WTC11 (cell line): ENCODE data around the gene ACAT2. TPM values are rescaled to one million over a fixed set of nuclear protein-coding genes. Genes with fewer than 3 reads are reported as not detected.

Experiments used
- ATAC-seq: fragments of 200-7000 bp; cut with Tn5 transposase; 2 replicates; pipeline ENCODE4 v1.10.0; 2021; ENCODE audit warnings: mild to moderate bottlenecking, moderate library complexity
- CTCF ChIA-PET: fragments of 300-600 bp; sonication (Branson Sonifier 250); formaldehyde crosslinking; loops from one replicate; lab custom pipeline; 2021; ENCODE audit warnings: antibody characterized with exemption; lab: Charles Lee
- POLR2A ChIA-PET: fragments of 350-600 bp; sonication (Branson Sonifier 250); formaldehyde crosslinking; loops from one replicate; lab custom pipeline; 2021; ENCODE audit warnings: antibody characterized with exemption; lab: Charles Lee
- DNase-seq: peaks from one replicate; pipeline ENCODE4 v3.0.0; 2021; ENCODE audit warnings: low spot score
- H3K27ac Mint-ChIP-seq: 2 replicates; pipeline ENCODE4 v1.8.0; 2021; ENCODE audit warnings: mixed read lengths
- H3K27me3 Mint-ChIP-seq: 2 replicates; pipeline ENCODE4 v1.8.0; 2021; ENCODE audit warnings: low read depth, mild to moderate bottlenecking, moderate library complexity, mixed read lengths
- H3K36me3 Mint-ChIP-seq: 2 replicates; pipeline ENCODE4 v1.8.0; 2021; ENCODE audit warnings: mixed read lengths
- H3K4me1 Mint-ChIP-seq: 2 replicates; pipeline ENCODE4 v1.8.0; 2022; ENCODE audit warnings: mixed read lengths
- H3K4me3 Mint-ChIP-seq: 2 replicates; pipeline ENCODE4 v1.8.0; 2021; ENCODE audit warnings: mild to moderate bottlenecking, moderate library complexity, mixed read lengths
- H3K9me3 Mint-ChIP-seq: 2 replicates; pipeline ENCODE4 v1.8.0; 2021; ENCODE audit warnings: mixed read lengths
- CREM ChIP-seq: sonication (generic); formaldehyde crosslinking; IDR thresholded peaks from 2 replicates; pipeline ENCODE4 v1.8.1; 2022; ENCODE audit warnings: mild to moderate bottlenecking, missing genetic modification reagents, moderate library complexity
- ELF4 ChIP-seq: sonication (generic); formaldehyde crosslinking; IDR thresholded peaks from 2 replicates; pipeline ENCODE4 v1.8.1; 2022; ENCODE audit warnings: low read depth, mild to moderate bottlenecking, moderate library complexity, missing genetic modification reagents
- ESRRA ChIP-seq: sonication (generic); formaldehyde crosslinking; IDR thresholded peaks from 2 replicates; pipeline ENCODE4 v1.8.1; 2022; ENCODE audit warnings: mild to moderate bottlenecking, missing genetic modification reagents, borderline replicate concordance
- ETV6 ChIP-seq: sonication (generic); formaldehyde crosslinking; IDR thresholded peaks from 2 replicates; pipeline ENCODE4 v1.8.1; 2022; ENCODE audit warnings: mild to moderate bottlenecking, missing genetic modification reagents
- FOXP1 ChIP-seq: sonication (generic); formaldehyde crosslinking; IDR thresholded peaks from 2 replicates; pipeline ENCODE4 v1.8.0; 2022; ENCODE audit warnings: missing genetic modification reagents, mild to moderate bottlenecking, moderate library complexity, borderline replicate concordance
- GTF2I ChIP-seq: fragments of 250-450 bp; sonication (Bioruptor Pico); conservative IDR thresholded peaks from 2 replicates; pipeline ENCODE4 v1.4.0; 2021; ENCODE audit warnings: mild to moderate bottlenecking
- IRF2 ChIP-seq: sonication (generic); formaldehyde crosslinking; IDR thresholded peaks from 2 replicates; pipeline ENCODE4 v1.8.0; 2022; ENCODE audit warnings: low read depth, missing genetic modification reagents, borderline replicate concordance
- MXD4 ChIP-seq: fragments of 250-450 bp; sonication (Bioruptor Pico); IDR thresholded peaks from 2 replicates; pipeline ENCODE4 v1.8.0; 2021; ENCODE audit warnings: mild to moderate bottlenecking, moderate library complexity, borderline replicate concordance
- NFATC4 ChIP-seq: fragments of 250-450 bp; sonication (Bioruptor Pico); IDR thresholded peaks from 2 replicates; pipeline ENCODE4 v1.9.0; 2021; ENCODE audit warnings: mild to moderate bottlenecking
- TEAD4 ChIP-seq: sonication (generic); formaldehyde crosslinking; IDR thresholded peaks from 2 replicates; pipeline ENCODE4 v1.8.0; 2022; ENCODE audit warnings: mild to moderate bottlenecking, missing genetic modification reagents
- ZNF138 ChIP-seq: sonication (generic); formaldehyde crosslinking; conservative IDR thresholded peaks from 2 replicates; pipeline ENCODE4 v1.8.1; 2022; ENCODE audit warnings: mild to moderate bottlenecking, moderate library complexity, missing genetic modification reagents
- ZNF219 ChIP-seq: sonication (generic); formaldehyde crosslinking; IDR thresholded peaks from 2 replicates; pipeline ENCODE4 v1.8.0; 2023; ENCODE audit warnings: missing genetic modification reagents, mild to moderate bottlenecking, borderline replicate concordance
- ZNF396 ChIP-seq: fragments of 250-450 bp; sonication (Bioruptor Pico); IDR thresholded peaks from 2 replicates; pipeline ENCODE4 v1.8.0; 2021; ENCODE audit warnings: mild to moderate bottlenecking, moderate library complexity, borderline replicate concordance
- total RNA-seq: library from RNA; stranded (reverse); gene quantifications from 3 replicates; pipeline ENCODE4 v1.2.3, GENCODE V29; 2021
- TF ChIP-seq, protein P1 (sequence below): sonication (generic); formaldehyde crosslinking; IDR thresholded peaks from 2 replicates; pipeline ENCODE4 v1.8.1; 2023; ENCODE audit warnings: mild to moderate bottlenecking, missing genetic modification reagents
- TF ChIP-seq, protein P2 (sequence below): sonication (generic); formaldehyde crosslinking; IDR thresholded peaks from 2 replicates; pipeline ENCODE4 v1.8.0; 2022; ENCODE audit warnings: mild to moderate bottlenecking, missing genetic modification reagents
- TF ChIP-seq, protein P3 (sequence below): fragments of 250-450 bp; sonication (Bioruptor Pico); IDR thresholded peaks from 2 replicates; pipeline ENCODE4 v1.8.0; 2021; ENCODE audit warnings: mild to moderate bottlenecking
- TF ChIP-seq, protein P4 (sequence below): fragments of 250-450 bp; sonication (Bioruptor Pico); IDR thresholded peaks from 2 replicates; pipeline ENCODE4 v2.1.2; 2022; ENCODE audit warnings: mild to moderate bottlenecking, moderate library complexity
- TF ChIP-seq, protein P5 (sequence below): sonication (generic); formaldehyde crosslinking; IDR thresholded peaks from 2 replicates; pipeline ENCODE4 v1.8.1; 2022; ENCODE audit warnings: low read depth, missing genetic modification reagents, borderline replicate concordance
- TF ChIP-seq, protein P6 (sequence below): sonication (generic); formaldehyde crosslinking; IDR thresholded peaks from 2 replicates; pipeline ENCODE4 v1.8.1; 2022; ENCODE audit warnings: mild to moderate bottlenecking, moderate library complexity, missing genetic modification reagents
- TF ChIP-seq, protein P7 (sequence below): sonication (generic); formaldehyde crosslinking; IDR thresholded peaks from 2 replicates; pipeline ENCODE4 v1.8.1; 2022; ENCODE audit warnings: mild to moderate bottlenecking, missing genetic modification reagents, moderate library complexity, borderline replicate concordance

The ACAT2 gene
- total RNA-seq, 1 experiment from 2014 or later, result 138 TPM

DNA sequence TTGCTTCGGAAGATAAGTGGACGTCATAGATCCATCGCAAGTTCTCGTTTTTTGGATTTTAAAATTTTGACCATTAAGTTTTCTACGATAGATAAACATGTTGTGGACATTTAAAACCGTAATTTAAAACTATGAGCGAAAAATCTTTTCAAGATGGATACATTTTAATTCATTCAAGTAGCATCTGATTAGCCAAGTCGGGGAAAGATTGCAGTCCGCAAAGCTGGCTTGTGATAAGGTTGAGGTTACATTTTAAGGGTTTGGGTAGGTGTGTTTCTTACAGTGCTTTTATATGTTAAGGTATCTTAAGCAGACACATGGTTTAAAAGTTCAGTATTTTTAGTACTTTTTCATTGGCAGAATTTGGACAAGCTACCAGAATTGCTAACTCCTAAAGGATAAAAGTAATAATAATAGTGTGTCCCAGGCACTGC, 33.3 kb upstream of the ACAT2 start:
- ChIA-PET POLR2A (interaction anchor here (0.9 to 1.7 kb wide), 2 partner anchors 35 to 61 kb away, joined by 3 to 5 read pairs; partner anchors contain the start of genes MRPL18 and TCP1), CTCF (no interaction called here)
- no peak for ATAC-seq
- DNase-seq, result no peak
- Mint-ChIP-seq H3K4me3 (peak overlapping the region; percentile 89), H3K9me3 (no peaks in the 10 kb centered on the region), H3K4me1 (peaks cover 32% of the 10 kb centered on the region), H3K27ac (peak overlapping the region; percentile 92), H3K27me3 (no peaks in the 10 kb centered on the region), H3K36me3 (peaks cover 12% of the 10 kb centered on the region)
- TF ChIP-seq, protein P1, sequence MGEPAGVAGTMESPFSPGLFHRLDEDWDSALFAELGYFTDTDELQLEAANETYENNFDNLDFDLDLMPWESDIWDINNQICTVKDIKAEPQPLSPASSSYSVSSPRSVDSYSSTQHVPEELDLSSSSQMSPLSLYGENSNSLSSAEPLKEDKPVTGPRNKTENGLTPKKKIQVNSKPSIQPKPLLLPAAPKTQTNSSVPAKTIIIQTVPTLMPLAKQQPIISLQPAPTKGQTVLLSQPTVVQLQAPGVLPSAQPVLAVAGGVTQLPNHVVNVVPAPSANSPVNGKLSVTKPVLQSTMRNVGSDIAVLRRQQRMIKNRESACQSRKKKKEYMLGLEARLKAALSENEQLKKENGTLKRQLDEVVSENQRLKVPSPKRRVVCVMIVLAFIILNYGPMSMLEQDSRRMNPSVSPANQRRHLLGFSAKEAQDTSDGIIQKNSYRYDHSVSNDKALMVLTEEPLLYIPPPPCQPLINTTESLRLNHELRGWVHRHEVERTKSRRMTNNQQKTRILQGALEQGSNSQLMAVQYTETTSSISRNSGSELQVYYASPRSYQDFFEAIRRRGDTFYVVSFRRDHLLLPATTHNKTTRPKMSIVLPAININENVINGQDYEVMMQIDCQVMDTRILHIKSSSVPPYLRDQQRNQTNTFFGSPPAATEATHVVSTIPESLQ (CRISPR knock-in tag), result no peak
- TF ChIP-seq, protein P2, sequence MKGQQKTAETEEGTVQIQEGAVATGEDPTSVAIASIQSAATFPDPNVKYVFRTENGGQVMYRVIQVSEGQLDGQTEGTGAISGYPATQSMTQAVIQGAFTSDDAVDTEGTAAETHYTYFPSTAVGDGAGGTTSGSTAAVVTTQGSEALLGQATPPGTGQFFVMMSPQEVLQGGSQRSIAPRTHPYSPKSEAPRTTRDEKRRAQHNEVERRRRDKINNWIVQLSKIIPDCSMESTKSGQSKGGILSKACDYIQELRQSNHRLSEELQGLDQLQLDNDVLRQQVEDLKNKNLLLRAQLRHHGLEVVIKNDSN (CRISPR knock-in tag), result no peak
- no peak for TF ChIP-seq FOXP1 (CRISPR knock-in tag)
- no peak for TF ChIP-seq GTF2I

DNA sequence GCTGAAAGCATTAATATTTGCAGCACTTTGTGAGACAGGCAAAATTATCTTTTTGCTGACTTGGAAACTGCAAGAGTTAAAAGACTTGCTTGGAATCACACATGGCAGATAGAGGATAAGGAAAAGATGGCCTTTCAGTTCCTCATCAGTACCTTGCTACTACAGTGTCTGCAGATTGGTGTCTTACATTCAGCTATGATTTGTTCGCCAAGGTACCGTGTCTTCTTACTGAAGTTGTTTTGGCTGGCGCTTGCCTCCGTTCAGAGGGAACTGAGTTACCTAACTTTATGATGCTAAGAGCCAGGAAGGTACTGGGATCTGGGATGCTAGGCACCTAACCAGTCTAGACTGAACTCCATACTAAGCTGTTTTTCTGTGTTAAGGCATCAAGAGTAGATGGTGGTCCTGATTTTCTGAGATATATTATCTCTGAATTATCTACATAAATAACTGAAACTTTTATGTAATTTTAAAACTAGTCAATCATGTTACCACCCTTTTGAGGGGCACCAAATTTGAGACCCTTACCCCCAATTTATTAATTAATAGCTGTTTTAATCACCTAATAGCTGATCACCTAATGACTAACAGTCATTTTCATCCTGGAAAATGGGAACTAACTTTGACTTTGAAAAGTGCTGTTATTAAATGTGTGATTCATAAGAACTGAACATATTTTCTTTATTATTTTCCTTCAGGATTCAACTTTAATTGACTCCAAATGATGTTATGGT, 32.1 kb upstream of the ACAT2 start:
- H3K4me3 Mint-ChIP-seq, result peak overlapping the region; percentile 89
- H3K36me3 Mint-ChIP-seq, result peaks cover 9% of the 10 kb centered on the region
- H3K27ac Mint-ChIP-seq, result peak overlapping the region; percentile 82
- CTCF ChIA-PET, result interaction anchor here (0.6 kb wide), 1 partner anchor 11 kb away, joined by 4 read pairs; no protein-coding TSS in a partner anchor
- peaks cover 37% of the 10 kb centered on the region for H3K4me1 Mint-ChIP-seq
- ATAC-seq, result no peak
- no peaks in the 10 kb centered on the region for H3K27me3 Mint-ChIP-seq
- DNase-seq, result no peak
- POLR2A ChIA-PET, result interaction anchor here (0.6 to 1.7 kb wide), 3 partner anchors 31 to 60 kb away, joined by 3 to 5 read pairs (median 3); partner anchors contain the start of genes MRPL18 and TCP1
- no peak for TF ChIP-seq ZNF396 (CRISPR knock-in tag)
- TF ChIP-seq, protein P3, sequence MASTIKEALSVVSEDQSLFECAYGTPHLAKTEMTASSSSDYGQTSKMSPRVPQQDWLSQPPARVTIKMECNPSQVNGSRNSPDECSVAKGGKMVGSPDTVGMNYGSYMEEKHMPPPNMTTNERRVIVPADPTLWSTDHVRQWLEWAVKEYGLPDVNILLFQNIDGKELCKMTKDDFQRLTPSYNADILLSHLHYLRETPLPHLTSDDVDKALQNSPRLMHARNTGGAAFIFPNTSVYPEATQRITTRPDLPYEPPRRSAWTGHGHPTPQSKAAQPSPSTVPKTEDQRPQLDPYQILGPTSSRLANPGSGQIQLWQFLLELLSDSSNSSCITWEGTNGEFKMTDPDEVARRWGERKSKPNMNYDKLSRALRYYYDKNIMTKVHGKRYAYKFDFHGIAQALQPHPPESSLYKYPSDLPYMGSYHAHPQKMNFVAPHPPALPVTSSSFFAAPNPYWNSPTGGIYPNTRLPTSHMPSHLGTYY (CRISPR knock-in tag), result no peak
- no peaks in the 10 kb centered on the region for H3K9me3 Mint-ChIP-seq

DNA sequence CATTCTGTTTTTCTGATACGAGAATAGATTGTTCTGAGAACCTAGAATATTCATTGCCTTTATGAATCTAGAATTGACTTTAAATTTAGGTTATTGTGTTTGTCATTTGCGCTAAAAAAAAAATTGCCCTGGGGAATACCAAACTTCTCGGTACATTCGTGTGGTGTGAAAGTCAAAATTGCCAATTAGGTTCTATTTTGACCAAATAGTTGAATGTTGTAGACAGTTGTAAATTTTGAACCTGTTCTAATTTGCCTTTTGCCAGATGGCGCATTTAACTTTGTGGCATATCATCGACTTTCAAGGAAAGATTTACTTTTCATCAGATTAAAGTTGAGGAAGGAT, 31.5 kb upstream of the ACAT2 start:
- POLR2A ChIA-PET, result interaction anchor here (0.6 to 1.4 kb wide), 2 partner anchors 30 to 58 kb away, joined by 3 read pairs; no protein-coding TSS in a partner anchor
- Mint-ChIP-seq H3K4me3 (peak overlapping the region; percentile 24), H3K27ac (peak overlapping the region; percentile 45; the same call in 1 of the 2 replicates), H3K27me3 (no peaks in the 10 kb centered on the region), H3K9me3 (no peaks in the 10 kb centered on the region), H3K4me1 (peaks cover 37% of the 10 kb centered on the region), H3K36me3 (peaks cover 9% of the 10 kb centered on the region)
- CTCF ChIA-PET, result interaction anchor here (0.6 kb wide), 1 partner anchor 10 kb away, joined by 4 read pairs; no protein-coding TSS in a partner anchor
- DNase-seq (no peak), ATAC-seq (no peak)
- TF ChIP-seq, protein P4, sequence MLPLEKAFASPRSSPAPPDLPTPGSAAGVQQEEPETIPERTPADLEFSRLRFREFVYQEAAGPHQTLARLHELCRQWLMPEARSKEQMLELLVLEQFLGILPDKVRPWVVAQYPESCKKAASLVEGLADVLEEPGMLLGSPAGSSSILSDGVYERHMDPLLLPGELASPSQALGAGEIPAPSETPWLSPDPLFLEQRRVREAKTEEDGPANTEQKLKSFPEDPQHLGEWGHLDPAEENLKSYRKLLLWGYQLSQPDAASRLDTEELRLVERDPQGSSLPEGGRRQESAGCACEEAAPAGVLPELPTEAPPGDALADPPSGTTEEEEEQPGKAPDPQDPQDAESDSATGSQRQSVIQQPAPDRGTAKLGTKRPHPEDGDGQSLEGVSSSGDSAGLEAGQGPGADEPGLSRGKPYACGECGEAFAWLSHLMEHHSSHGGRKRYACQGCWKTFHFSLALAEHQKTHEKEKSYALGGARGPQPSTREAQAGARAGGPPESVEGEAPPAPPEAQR (CRISPR knock-in tag), result no peak
- no peak for TF ChIP-seq CREM
- TF ChIP-seq, protein P5, sequence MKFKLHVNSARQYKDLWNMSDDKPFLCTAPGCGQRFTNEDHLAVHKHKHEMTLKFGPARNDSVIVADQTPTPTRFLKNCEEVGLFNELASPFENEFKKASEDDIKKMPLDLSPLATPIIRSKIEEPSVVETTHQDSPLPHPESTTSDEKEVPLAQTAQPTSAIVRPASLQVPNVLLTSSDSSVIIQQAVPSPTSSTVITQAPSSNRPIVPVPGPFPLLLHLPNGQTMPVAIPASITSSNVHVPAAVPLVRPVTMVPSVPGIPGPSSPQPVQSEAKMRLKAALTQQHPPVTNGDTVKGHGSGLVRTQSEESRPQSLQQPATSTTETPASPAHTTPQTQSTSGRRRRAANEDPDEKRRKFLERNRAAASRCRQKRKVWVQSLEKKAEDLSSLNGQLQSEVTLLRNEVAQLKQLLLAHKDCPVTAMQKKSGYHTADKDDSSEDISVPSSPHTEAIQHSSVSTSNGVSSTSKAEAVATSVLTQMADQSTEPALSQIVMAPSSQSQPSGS (CRISPR knock-in tag), result no peak
- TF ChIP-seq NFATC4 (CRISPR knock-in tag), result no peak
- TF ChIP-seq ZNF138 (CRISPR knock-in tag), result no peak
- TF ChIP-seq MXD4 (CRISPR knock-in tag), result no peak
- TF ChIP-seq ETV6 (CRISPR knock-in tag), result no peak
- TF ChIP-seq IRF2, result no peak
- TF ChIP-seq, protein P6, sequence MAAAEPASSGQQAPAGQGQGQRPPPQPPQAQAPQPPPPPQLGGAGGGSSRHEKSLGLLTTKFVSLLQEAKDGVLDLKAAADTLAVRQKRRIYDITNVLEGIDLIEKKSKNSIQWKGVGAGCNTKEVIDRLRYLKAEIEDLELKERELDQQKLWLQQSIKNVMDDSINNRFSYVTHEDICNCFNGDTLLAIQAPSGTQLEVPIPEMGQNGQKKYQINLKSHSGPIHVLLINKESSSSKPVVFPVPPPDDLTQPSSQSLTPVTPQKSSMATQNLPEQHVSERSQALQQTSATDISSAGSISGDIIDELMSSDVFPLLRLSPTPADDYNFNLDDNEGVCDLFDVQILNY, result no peak
- TF ChIP-seq, protein P7, sequence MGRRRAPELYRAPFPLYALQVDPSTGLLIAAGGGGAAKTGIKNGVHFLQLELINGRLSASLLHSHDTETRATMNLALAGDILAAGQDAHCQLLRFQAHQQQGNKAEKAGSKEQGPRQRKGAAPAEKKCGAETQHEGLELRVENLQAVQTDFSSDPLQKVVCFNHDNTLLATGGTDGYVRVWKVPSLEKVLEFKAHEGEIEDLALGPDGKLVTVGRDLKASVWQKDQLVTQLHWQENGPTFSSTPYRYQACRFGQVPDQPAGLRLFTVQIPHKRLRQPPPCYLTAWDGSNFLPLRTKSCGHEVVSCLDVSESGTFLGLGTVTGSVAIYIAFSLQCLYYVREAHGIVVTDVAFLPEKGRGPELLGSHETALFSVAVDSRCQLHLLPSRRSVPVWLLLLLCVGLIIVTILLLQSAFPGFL (CRISPR knock-in tag), result no peak
- no peak for TF ChIP-seq ESRRA (CRISPR knock-in tag)
- TF ChIP-seq TEAD4 (CRISPR knock-in tag), result no peak
- TF ChIP-seq ELF4 (CRISPR knock-in tag), result no peak
- no peak for TF ChIP-seq ZNF219 (CRISPR knock-in tag)
